Myocyte (in vitro differentiated cells): ENCODE measurements around the gene RNU6-8. TPM values are rescaled to one million over a fixed set of nuclear protein-coding genes. Genes with fewer than 3 reads are reported as not detected.

ENCODE experiments used
- DNase-seq: peaks from one replicate; pipeline ENCODE4 v3.0.0-alpha.2; 2012; ENCODE audit warnings: low read depth
- total RNA-seq: library from RNA; depleted of rRNA; stranded (reverse); fragments of >200 nt; gene quantifications from 2 replicates; pipeline ENCODE4 v1.2.3, GENCODE V29; 2014

RNU6-8 gene
- total RNA-seq, 1 donor from 2014 or later = not detected

DNA sequence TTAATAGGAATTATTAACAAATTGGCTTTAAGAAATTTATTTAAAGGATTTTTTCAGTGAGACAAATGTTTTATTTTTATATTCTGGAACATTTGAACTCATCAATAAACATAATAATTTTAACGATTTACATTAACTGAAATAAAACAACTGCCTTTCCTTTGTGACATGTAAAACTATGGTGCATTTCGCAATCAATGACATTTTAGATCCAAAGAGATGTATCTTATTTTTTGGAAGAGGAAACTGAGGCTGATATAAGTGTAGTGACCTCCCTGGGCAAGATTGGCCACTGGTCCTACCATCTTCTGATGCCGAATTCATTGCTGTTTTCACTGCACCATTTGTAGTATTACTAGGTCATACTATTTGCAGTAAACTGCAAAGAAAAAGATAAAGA, 2.5 kb upstream of the RNU6-8 start:
- DNase-seq = no peak

- DNase-seq = peak; percentile 25
Measured at GRCh38 chr14:32203928-32204357, 874 bp upstream of the RNU6-8 start.

GRCh38 chr14:32202491-32202997, 525 bp downstream of the RNU6-8 start:
- peak; percentile 33 for DNase-seq

- peak; percentile 25 for DNase-seq
Measured at GRCh38 chr14:32201816-32202490, 1.1 kb downstream of the RNU6-8 start, which contains the start of gene RNU6-7. TSS of gene RNU6-7 (plus strand) at chr14:32202045.

- peak; percentile 80 for DNase-seq
Measured at GRCh38 chr14:32201193-32201815, 1.8 kb downstream of the RNU6-8 start.

DNA sequence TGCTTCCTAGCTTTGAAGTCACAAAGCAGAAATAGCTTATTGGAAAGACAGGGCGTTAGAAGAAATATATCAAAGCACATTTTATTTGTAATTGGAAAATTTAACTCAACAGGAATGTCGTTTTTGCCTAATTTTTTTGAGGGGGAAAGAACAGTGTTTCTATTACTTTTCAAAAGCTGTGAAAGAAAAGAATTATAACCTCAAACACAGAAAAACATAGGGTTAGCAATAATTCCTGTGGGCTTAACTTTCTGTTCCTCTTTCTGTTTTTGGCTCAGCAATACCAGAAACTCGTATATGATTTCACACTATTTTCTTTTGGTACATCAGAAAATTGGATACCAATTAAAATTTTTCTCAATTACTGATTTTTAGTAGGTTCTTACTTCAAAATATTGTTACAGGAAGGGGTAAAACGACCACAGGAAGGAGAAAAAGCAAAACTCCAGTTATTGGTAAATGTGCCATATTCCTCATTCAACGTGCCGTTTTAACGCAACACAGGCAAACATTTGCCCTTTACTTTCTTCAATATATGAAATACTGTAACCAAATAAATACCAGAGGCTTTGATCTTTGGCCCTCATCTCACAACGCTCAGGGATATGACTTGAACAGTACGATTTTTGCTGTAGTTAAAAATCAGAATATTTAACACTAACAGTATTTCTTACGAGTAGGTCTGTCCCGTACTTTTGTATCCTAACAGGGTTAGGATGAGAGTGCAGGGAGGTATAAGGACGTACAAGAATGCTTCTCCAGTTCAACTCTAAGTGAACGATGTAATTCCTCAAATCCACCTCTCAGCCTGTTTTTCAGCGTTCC, 2.5 kb downstream of the RNU6-8 start:
- no peak for DNase-seq

DNA sequence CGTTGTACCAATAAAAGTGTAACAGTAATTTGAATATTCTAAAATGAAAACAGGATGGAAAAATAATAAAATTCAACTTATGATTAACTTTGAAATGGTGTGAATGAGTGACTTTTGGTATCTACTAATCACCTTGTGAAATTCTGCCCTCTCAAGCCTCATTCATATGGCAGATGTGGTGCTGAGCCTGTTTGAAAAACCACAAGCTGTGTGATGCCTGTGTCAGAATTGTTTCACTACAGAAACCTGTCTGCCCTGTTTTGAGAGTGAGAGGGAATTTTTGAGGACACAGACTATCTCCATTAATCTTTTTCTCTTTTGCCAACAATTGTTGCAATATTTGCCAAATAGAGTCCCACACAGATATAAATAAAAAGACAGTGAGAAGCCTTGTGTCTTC, 5.2 kb downstream of the RNU6-8 start:
- DNase-seq = no peak

DNA sequence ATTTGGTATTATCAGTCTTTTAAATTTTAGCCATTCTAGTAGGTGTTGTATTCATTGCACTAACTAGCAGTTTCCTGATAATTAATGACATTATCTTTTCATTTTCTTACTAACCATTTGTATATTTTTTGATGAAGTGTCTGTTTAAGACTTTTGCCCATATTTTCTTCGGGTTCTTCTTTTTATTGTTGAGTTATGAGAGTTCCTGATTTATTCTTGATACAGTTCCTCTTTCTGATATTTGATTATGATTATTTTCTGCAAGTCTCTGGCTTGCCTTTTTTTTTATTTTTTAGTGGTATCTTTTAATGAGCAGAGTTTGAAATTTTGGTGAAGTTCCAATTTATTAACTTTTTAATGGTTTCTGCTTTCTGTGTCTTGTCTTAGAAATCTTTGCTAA, 7.4 kb downstream of the RNU6-8 start:
- no peak for DNase-seq

GRCh38 chr14:32193532-32193931, 9.5 kb downstream of the RNU6-8 start:
- DNase-seq = no peak

DNA sequence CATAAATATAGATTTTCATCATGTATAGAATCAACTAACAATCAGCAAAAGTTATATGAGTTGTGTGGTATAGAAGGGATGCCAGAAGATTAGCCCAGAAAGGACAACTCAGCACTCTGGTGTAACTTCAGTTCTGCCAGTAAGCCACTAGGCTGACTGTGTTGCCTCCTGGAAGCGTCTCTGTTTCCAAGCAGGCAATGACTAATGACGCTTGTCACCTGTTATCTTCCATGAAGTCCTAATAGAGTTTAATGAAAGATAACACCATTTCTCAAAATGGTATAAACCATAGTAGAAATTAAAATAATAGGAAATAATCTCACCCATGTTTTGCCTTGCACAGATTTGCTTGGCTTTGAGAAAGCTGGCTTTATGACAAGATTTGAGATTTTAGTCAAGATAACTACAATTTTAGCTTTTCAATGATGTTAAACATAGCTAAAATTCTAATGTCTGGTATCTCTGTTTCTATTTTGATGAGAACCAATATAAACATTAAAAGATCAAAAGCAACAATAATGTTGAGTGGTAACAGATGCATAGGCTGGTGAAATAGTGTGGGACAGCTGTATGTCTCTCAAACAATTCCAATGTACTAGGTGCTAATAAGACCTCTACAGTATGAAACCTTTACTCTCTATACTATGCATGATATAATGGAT, 10.2 kb downstream of the RNU6-8 start:
- DNase-seq = peak; percentile 9

DNA sequence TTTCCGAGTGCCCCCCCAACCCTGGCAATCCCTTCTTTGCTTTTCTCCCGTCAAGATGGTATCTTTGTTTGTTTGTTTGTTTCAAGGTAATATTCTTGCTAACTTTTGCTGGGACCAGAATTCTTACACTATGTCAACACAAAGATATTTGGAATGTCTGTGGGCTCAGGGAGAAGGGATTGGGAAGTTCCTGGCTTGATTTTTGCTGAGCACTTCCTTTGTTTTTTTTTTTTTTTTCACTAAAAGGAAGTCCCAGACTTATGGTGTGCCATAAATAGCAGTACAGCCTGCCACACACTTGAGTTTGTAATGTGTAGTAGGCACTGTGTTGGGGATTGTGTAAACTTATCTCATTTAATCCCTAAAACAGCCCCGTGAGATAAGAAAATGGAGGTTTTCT, 12.4 kb downstream of the RNU6-8 start:
- peak; percentile 33 for DNase-seq

DNA sequence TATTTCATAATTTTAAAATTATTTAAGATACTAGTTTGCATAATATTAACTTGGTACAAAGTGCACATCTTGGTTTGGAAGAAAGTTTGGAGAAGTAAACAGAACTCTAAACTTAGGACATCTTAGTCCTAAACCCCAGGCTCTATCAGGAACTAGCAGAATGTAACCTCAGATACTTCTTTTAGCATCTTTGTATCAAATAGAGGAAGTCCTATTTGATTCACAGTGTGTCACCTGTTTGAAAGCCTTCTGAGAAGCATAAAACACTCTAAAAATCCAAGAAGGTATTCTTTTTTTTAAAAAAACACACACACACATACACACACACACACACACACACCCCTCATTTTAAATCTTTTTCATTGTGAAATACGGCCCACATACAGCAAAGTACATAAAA, 13.3 kb downstream of the RNU6-8 start:
- no peak for DNase-seq

DNA sequence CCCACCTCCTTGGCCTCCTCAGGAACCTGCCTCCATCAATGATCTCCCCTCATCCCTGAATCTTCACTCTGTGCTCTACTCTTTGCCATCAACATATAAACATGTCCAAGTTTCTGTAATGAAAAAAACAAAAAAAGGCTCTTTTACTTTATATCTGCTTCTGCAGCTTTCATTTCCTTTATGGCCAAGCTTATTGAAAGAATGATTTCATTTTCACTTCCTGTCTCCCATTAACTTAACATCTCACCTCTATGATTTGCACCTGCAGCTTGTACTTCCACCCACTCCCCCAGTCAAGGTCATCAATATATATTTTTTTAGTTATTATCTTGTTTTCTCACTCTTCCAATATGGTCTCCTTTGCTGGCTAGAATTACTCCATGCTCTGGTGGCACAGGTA, 16.8 kb downstream of the RNU6-8 start:
- DNase-seq = no peak

DNA sequence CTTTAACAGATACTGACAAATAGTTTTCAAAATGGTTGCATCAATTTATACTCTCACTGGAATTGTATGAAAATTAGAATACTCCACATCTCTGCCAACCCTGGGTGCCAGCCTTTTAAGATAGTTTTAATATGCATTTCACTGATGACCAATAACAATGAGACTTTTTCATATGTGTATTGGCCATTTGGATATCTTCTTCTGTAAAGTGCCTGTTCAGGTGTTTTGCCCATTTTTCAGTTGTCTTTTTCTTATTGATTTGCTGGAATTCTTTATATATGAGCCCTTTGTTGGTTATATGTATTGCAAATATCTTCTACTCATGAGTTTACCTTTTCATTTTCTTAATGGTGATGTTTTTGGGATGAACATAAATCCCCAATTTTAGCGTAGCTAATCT, 18.0 kb downstream of the RNU6-8 start:
- DNase-seq = no peak

DNA sequence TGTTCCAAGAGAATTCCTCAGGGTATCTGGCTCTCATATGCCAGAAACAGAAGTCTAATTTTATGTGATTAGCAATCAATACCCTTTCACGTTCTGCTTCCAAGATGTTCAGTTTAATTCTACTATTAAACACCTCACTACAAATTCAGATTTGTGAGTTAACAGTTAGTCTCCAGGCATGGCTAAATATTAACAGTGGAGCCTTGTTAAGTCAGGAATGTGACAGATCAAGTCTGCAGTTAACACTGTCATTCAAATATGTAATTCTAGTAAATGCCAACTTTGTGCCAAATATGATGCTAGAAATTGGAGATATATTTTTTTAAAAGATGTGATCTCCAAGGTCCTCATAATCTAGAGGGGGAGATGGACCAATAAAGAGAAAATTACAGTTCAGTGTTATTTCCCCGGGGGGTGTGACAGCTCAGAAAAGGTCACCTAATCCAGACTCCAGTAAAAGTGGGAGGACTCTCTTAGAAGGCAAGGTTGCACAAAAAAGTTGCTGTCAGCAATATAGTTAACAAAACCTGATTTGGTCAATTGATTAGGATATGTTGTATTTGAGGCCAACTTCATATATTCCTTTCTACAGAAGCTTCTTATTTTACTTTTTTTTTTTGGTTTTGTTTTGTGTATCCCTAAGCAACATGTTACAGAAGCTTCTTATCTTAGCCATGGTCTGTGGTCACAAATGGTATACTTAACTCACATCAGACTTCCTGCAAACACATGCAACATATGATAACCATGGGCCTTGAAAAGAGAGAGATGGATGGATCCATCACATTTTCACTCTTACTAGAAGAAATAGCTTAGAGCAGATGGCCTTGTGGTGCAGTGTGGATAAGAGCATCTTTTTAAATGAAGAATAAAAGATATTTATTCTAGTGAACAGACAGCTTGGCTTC, 19.7 kb downstream of the RNU6-8 start:
- no peak for DNase-seq

GRCh38 chr14:32171469-32171868, 31.6 kb downstream of the RNU6-8 start:
- DNase-seq = no peak

DNA sequence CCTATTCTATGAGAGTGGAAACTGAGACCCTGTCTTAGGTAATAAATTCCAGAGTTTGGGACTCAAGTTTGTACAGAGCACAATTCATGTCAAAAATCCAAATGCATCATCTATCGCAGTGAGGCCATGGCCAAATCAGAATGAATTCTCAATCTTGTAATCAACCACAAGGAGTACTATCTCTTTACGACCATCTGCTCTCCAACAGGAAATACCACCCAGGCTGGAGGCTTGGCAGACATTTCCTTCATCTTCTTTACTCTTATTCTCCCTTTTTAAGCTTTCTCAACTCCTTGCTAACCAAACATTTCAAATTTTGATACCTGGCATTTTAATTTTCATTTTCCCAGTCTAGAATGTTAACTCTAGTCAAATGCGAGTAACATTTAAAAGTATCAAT, 33.9 kb downstream of the RNU6-8 start:
- no peak for DNase-seq

- no peak for DNase-seq
Measured at GRCh38 chr14:32167907-32168306, 35.2 kb downstream of the RNU6-8 start.

- DNase-seq = no peak
Measured at GRCh38 chr14:32166924-32167323, 36.1 kb downstream of the RNU6-8 start.

- no peak for DNase-seq
Measured at GRCh38 chr14:32166029-32166428, 37.0 kb downstream of the RNU6-8 start.
